ES-I3 (cell line): Measurements from ENCODE around the gene RALGAPA1.

Experiments
- H3K36me3 ChIP-seq: 2 replicates; pipeline ENCODE4 v1.6.1; 2013; ENCODE audit warnings: mild to moderate bottlenecking, low read length, control low read depth, moderate library complexity; ENCODE audit not compliant: insufficient read depth
- H3K4me1 ChIP-seq: 2 replicates; pipeline ENCODE4 v1.6.1; 2013; ENCODE audit warnings: mild to moderate bottlenecking, control low read depth, low read length; ENCODE audit not compliant: insufficient read depth
- H3K9ac ChIP-seq: 2 replicates; pipeline ENCODE4 v1.6.1; 2013; ENCODE audit warnings: low read depth, mild to moderate bottlenecking, low read length, moderate library complexity
- H3K9me3 ChIP-seq: 2 replicates; pipeline ENCODE4 v1.6.1; 2013; ENCODE audit warnings: mild to moderate bottlenecking, low read length, moderate library complexity; ENCODE audit not compliant: control insufficient read depth, insufficient read depth

RALGAPA1 gene

DNA sequence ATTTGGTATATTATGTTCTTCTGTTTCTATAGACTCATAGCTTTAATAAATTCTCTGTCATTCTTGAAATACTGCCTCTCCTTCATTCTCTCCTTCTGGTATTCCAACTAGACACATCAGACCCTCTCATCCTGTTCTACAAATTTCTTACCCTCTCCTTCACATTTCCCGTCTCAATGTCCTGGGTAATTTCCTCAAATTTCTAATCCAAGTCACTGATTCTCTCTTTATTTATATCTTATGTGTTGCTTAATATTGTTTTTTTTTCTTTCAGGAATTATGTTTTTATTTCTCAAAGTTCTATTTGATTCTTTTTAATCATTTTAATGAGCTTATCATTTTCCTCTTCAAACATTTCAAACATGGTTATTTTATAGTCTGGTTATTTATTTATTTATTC is 94.0 kb downstream of the RALGAPA1 start:
- Histone ChIP-seq H3K9ac (no peak overlapping the region), H3K4me1 (no peaks in the 10 kb centered on the region), H3K9me3 (no peaks in the 10 kb centered on the region), H3K36me3 (no peaks in the 10 kb centered on the region)

DNA sequence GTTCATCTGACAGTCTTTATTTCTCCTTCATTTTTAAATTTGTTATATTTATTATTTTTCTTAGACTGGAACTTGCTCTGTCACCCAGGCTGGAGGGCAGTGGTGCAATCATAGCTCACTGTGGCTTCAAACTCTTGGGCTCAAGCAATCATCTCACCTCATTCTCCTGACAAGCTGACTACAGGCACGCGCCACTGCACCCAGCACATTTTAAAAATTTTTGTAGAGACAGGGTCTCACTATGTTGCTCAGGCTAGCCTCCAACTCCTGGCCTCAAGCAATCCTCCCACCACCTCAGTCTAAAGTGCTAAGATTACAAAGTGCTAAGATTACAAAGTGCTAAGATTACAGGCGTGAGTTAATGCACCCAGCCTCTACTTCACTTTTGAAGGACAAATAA is 96.6 kb downstream of the RALGAPA1 start:
- Histone ChIP-seq H3K9ac (no peak overlapping the region), H3K4me1 (no peaks in the 10 kb centered on the region)

DNA sequence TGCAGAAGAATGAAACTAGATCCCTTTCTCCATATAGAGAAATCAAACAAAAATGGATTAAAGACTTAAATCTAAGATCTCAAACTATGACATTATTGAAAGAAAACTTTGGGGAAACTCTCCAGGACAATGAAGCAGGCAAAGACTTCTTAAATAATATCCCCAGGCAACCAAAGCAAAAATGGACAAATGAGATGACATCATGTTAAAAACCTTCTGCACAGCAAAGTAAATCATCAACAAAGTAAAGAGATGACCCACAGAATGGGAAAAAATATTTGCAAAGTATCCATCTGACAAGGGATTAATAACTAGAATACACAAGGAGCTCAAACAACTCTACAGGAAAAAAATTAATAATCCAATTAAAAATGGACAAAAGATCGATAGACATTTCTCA is 101.0 kb downstream of the RALGAPA1 start:
- Histone ChIP-seq H3K4me1 (no peaks in the 10 kb centered on the region), H3K36me3 (no peaks in the 10 kb centered on the region), H3K9ac (no peak overlapping the region), H3K9me3 (no peaks in the 10 kb centered on the region)

More for the DNA sequence above, 96.6 kb downstream of the RALGAPA1 start:
- H3K36me3 ChIP-seq: no peaks in the 10 kb centered on the region
- H3K9me3 ChIP-seq: no peaks in the 10 kb centered on the region

DNA sequence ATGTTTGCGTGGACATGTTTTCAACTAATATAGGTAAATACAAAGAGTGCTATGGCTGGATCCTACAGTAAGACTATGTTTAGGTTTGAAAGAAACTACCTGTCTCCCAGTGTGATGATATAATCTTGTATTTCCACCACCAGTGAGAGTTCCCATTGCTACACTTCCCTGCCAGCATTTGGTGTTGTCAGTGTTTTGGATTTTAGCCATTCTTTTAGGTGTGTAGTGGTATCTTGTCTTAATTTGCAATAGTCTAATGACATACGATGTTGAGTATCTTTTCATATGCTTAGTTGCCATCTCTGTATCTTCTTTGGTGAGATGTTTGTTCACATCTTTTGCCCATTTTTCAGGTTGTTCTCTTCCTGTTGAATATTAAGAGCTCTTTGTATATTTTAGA is 103.5 kb downstream of the RALGAPA1 start:
- Histone ChIP-seq H3K36me3 (no peaks in the 10 kb centered on the region), H3K4me1 (no peaks in the 10 kb centered on the region), H3K9me3 (no peaks in the 10 kb centered on the region), H3K9ac (no peak overlapping the region)

DNA sequence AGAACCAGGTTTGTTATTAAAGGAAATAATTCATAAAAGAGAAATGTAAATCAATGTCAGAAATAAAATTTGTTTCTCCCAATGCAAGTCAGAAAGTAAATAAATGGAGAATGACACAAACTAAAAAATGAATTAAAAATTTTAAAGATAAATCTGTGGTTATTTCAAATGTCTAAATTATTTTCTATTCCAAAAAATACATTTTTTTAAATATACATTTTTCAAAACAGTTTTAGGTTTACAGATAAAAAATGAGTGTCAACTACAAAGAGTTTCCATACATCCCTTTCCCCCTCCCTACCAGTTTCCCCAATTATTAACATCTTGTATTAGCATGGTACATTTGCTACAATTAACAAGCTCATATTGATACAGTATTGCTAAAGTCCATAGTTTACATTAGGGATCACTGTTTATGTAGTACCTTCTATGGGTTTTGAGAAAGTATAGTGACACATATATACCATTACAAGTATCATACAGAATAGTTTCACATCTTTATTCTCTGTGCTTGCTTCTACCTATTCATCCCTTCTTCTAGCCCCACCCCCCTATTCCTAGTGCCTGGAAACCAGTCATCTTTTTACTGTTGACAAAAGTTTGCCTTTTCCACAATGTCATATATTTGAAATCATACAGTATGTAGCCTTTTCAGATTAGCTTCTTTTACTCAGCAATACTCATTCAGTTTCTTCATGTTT is 104.2 kb downstream of the RALGAPA1 start:
- Histone ChIP-seq H3K9me3 (no peaks in the 10 kb centered on the region), H3K4me1 (no peaks in the 10 kb centered on the region), H3K9ac (no peak overlapping the region), H3K36me3 (no peaks in the 10 kb centered on the region)

DNA sequence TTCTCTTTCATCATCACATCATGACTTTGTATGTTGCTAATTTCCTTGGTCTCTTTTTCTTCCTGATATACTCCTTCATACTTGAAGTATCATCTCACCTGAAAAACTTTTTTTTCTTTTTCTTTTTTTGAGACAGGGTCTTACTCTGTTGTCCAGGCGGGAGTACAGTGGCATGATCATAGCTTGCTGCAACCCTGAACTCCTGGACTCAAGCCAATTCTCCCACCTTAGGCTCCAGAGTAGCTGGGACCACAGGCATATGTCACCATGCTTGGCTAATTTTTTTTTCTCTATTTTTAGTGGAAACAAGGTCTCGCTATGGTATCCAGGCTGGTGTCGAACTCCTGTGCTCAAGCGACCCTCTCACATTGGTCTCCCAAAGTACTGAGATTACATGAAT is 107.6 kb downstream of the RALGAPA1 start:
- H3K4me1 ChIP-seq: no peaks in the 10 kb centered on the region; the same call in 1 of the 2 replicates

DNA sequence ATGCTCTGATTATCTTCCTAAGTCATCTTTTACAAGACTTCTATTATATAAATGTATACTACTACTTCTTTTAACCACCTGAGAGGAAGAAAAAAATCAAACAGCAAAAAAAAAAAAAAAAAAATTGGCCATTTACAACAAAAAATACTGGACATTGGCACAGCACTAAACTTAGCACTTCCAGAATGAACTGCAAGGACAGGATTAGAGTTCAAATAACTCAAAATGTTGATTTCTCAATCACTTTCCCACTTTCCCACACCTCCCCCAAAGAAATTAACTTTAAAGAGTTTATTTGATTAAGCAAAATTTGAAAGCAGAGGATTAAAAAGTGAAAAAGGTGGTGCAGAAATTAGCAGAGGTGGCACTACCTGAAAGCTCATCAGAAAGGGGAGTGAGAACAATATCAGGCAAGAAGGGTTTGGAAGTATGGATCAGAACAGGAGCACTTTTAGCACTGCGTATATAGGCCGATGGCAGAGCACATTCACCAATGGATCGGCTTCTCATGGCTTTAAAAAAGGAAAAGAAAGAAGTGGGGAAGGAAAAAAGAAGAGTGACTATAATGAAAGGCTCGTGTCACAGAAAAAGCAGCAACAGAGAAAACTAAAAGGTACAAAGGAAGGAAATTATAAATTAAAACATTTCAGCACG is 109.2 kb downstream of the RALGAPA1 start:
- H3K4me1 ChIP-seq: no peaks in the 10 kb centered on the region; the same call in 1 of the 2 replicates
- no peak overlapping the region for H3K9ac ChIP-seq
- no peaks in the 10 kb centered on the region for H3K9me3 ChIP-seq
- no peaks in the 10 kb centered on the region for H3K36me3 ChIP-seq

More for the DNA sequence above, 107.6 kb downstream of the RALGAPA1 start:
- Histone ChIP-seq H3K9ac (no peak overlapping the region), H3K36me3 (no peaks in the 10 kb centered on the region), H3K9me3 (no peaks in the 10 kb centered on the region)

DNA sequence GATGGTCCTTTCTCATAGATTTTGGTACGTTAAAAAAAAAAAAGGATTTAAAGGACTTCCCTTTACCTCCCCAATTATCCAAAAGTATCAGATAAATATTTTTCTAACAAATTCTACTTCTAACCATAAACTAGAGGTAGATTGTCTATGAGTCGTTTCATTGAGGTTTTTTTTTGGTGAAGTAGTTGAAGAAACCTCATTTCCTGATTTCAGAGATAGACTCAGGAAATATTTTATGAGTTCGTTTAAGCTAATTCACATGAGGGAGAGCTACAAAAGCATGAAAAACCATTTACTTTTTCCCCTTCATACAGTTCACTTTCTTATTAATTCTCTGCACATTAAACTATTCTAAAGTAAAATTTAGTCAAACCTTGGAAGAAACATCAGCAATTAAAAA is 112.5 kb downstream of the RALGAPA1 start:
- H3K36me3 ChIP-seq: no peaks in the 10 kb centered on the region
- no peak overlapping the region for H3K9ac ChIP-seq
- H3K9me3 ChIP-seq: no peaks in the 10 kb centered on the region
- no peaks in the 10 kb centered on the region; the same call in 1 of the 2 replicates for H3K4me1 ChIP-seq

DNA sequence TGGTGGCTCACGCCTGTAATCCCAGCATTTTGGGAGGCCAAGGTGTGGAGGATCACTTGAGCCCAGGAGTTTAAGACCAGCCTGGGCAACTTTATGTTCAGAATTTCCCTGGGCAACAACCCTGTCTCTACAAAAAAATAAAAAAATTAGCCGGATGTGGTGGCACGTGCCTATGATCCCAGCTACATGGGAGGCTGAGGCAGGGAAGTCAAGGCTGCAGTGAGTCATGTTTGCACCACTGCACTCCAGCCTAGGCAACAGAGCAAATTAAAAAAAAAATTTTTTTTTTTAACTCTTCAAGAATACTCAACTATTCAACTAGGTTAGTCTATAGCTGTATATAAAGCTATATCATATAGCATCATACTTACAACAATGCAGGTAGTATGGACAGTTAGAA is 113.0 kb downstream of the RALGAPA1 start:
- no peaks in the 10 kb centered on the region for H3K9me3 ChIP-seq
- no peak overlapping the region for H3K9ac ChIP-seq
- no peaks in the 10 kb centered on the region for H3K36me3 ChIP-seq
- no peaks in the 10 kb centered on the region; the same call in 1 of the 2 replicates for H3K4me1 ChIP-seq

DNA sequence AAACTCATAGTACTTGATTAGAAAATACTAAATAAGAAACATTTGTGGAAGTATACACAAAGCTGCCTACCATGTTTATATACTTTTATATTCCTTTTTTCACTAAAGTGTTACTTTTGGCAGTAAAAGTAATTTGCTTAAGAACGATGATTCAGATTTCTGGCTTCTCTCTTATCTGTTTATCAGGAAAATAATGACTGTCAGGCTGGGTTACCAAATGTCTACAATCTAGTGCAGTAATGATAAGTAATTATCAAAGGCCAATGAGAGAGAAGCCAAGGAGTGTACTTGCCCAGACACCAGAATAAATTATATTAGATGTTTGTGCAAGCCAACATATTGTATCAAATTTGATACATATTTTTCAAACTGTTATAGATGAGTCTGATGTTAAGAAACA is 113.4 kb downstream of the RALGAPA1 start:
- H3K9ac ChIP-seq: no peak overlapping the region
- no peaks in the 10 kb centered on the region for H3K9me3 ChIP-seq
- H3K4me1 ChIP-seq: no peaks in the 10 kb centered on the region; the same call in 1 of the 2 replicates
- H3K36me3 ChIP-seq: no peaks in the 10 kb centered on the region

DNA sequence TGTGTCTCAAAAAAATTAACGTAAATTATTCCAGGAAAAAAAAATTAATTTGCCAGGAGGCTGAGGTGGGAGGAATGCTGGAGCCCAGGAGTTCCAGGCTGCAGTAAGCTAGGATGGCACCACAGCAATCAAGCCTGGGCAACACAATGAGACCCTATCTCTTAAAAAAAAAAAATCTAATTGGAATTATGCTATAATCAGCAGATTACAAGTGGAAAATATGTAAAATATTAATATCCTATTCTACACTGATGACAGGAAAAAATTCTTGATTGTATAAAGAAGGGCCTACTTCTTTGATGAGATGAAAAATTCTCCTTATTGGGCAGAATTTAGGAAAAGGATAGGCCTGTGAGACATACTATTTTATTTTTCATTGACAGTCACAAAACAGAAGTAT is 114.0 kb downstream of the RALGAPA1 start:
- H3K9ac ChIP-seq: no peak overlapping the region
- H3K4me1 ChIP-seq: no peaks in the 10 kb centered on the region; the same call in 1 of the 2 replicates
- H3K9me3 ChIP-seq: no peaks in the 10 kb centered on the region
- no peaks in the 10 kb centered on the region for H3K36me3 ChIP-seq

DNA sequence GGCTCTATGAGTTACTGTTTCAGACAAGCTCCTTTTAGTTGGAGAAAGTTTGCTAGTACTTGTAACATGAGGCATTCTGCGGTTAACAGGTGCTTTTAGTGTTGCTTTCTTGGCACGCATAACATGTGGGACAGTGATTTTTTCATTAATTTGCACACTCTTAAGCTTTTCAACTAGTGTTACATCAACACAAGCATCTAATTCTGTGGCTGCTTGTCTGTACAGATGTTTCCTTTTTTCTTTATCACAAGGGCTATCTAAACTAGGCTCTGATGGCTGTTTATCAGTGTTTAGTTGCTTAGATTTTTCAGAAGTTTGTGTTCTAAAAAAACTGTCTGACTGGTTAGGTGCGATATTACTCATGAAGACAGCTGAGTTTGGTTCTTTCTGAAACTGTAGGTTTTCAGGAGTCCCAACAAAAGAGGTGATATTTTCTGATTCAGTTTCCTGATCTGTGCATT is 120.1 kb downstream of the RALGAPA1 start:
- H3K9ac ChIP-seq: no peak overlapping the region
- H3K9me3 ChIP-seq: no peaks in the 10 kb centered on the region
- no peaks in the 10 kb centered on the region for H3K4me1 ChIP-seq

DNA sequence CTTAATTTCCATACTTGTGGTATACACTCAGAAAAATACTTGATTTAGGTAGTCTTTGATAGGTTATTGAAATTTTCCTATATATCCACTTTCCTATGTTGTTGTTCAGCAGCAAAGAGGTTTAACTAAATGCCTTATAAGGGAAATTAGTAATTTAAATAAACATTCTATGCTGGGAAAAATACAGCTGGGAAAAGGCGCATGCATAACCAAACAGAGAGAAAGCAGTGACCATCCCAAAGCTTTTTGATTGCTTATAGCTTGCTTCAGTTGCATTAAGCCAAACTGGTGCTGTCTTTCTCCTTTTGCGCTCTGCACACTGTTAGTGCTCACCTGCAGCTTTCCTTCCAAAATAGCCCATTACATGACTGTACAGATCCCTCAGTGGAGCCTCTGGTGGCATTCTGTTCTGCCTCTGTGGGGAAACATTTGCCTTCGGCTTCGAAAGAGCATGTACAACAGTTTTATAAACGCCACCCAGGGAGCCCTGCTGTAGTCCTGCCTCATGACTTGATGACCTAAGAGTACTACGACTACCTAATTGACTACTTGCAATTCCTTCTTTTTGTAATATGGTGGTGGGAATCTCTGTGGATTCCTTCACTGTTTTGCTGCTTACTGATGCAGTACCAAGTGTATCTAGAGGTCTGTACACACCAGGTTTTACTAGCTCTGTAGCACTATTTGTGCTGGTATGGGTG is 120.8 kb downstream of the RALGAPA1 start:
- H3K9ac ChIP-seq: no peak overlapping the region
- H3K36me3 ChIP-seq: no peaks in the 10 kb centered on the region
- H3K4me1 ChIP-seq: no peaks in the 10 kb centered on the region
- no peaks in the 10 kb centered on the region for H3K9me3 ChIP-seq

More for the DNA sequence above, 120.1 kb downstream of the RALGAPA1 start:
- H3K36me3 ChIP-seq: no peaks in the 10 kb centered on the region

DNA sequence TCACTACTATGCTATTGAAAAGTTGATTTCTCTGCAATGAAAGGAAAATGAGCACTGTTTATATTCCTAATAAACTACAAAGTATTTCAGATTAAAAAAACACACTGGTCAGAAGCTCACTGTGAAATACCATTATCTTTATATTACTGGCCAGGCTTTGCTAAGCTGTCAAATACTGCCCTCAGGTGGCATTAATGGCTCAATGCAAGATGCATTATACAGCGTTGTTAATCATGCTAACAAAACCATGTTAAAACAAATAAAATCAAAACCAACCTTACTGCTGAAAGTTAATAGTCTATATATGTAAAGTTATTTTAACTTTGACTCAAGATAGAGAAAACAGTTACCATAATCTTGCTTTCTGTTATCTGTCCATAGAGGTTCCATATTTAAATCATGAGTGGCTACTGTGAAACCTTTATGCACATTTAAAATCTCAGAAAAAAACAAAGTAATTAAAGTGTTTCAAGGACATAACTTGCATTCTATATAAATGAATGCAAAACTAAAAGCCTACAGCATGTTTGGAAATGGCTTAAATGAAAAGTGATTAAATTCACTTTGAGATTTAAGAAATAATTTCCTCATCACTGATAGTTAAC is 121.7 kb downstream of the RALGAPA1 start:
- Histone ChIP-seq H3K9ac (no peak overlapping the region), H3K9me3 (no peaks in the 10 kb centered on the region), H3K4me1 (no peaks in the 10 kb centered on the region), H3K36me3 (no peaks in the 10 kb centered on the region)
